Measurements from ENCODE around the gene GLRB. TPM values are rescaled to one million over a fixed set of nuclear protein-coding genes. Genes with fewer than 3 reads are reported as not detected.

GLRB gene
- total RNA-seq, 1 experiment from 2014 or later = 1.8 TPM

- no peak for ATAC-seq
- H3K9me3 ChIP-seq (ENCODE audit: control insufficient read depth, insufficient read depth, low read depth, low read length) = no peaks in the 10 kb centered on the region
- ChIA-PET CTCF (no interaction called here), POLR2A (no interaction called here)
- TF ChIP-seq REST (IDR thresholded peaks at IDR 0.05; ENCODE audit: insufficient read depth in 1 of 2, low read depth in 2 of 2, low read length in 1 of 2) (no peak), TCF7L2 (IDR thresholded peaks at IDR 0.05; ENCODE audit: low read depth, low read length) (no peak), CTCF (IDR thresholded peaks at IDR 0.05) (no peak), SIN3A (IDR thresholded peaks at IDR 0.05; ENCODE audit: borderline replicate concordance, insufficient read depth, low read depth, low read length) (no peak), POLR2AphosphoS5 (IDR thresholded peaks at IDR 0.05; ENCODE audit: low read depth, low read length) (no peak)
- intact Hi-C loops (cut with micrococcal nuclease; ENCODE audit: unreplicated experiment) = no loop called here
- H3K27me3 ChIP-seq (ENCODE audit: control insufficient read depth, insufficient read depth, low read length) = no peaks in the 10 kb centered on the region
- BruUV-seq (replicated peaks) = no TSS peak
- in situ Hi-C loops (cut with HindIII; ENCODE audit: low pct_unique_long_range_greater_than_20kb, low sequenced_read_pairs) = no loop called here
- H3K36me3 ChIP-seq (ENCODE audit: control insufficient read depth, insufficient read depth, low read length) = no peaks in the 10 kb centered on the region
- no peaks in the 10 kb centered on the region for H3K4me1 ChIP-seq (ENCODE audit: control insufficient read depth, insufficient read depth, low read length)
- DNase-seq (ENCODE audit: low read depth, low spot score) = no peak
- H3K4me3 ChIP-seq (ENCODE audit: low read depth in 2 of 2, low read length in 2 of 2) = no peak overlapping the region
- no peak overlapping the region for H3K27ac ChIP-seq (ENCODE audit: low read length)
These were observed 45.5 kb downstream of the GLRB start for GRCh38 chr4:157121401-157121800.

GRCh38 chr4:157127571-157127970 lies 51.6 kb downstream of the GLRB start:
- ChIA-PET CTCF (no interaction called here), POLR2A (no interaction called here)
- ATAC-seq (no peak), DNase-seq (ENCODE audit: low read depth, low spot score) (no peak)
- TF ChIP-seq SIN3A (IDR thresholded peaks at IDR 0.05; ENCODE audit: borderline replicate concordance, insufficient read depth, low read depth, low read length) (no peak), POLR2AphosphoS5 (IDR thresholded peaks at IDR 0.05; ENCODE audit: low read depth, low read length) (no peak), REST (IDR thresholded peaks at IDR 0.05; ENCODE audit: insufficient read depth in 1 of 2, low read depth in 2 of 2, low read length in 1 of 2) (no peak), TCF7L2 (IDR thresholded peaks at IDR 0.05; ENCODE audit: low read depth, low read length) (no peak), CTCF (IDR thresholded peaks at IDR 0.05) (no peak)
- in situ Hi-C loops (cut with HindIII; ENCODE audit: low pct_unique_long_range_greater_than_20kb, low sequenced_read_pairs) (no loop called here), intact Hi-C loops (cut with micrococcal nuclease; ENCODE audit: unreplicated experiment) (loop anchor here (5.0 kb wide), 1 partner anchor 655 kb away; no protein-coding TSS in a partner anchor)
- no peak overlapping the region for H3K4me3 ChIP-seq (ENCODE audit: low read depth in 2 of 2, low read length in 2 of 2)
- H3K36me3 ChIP-seq (ENCODE audit: control insufficient read depth, insufficient read depth, low read length) = no peaks in the 10 kb centered on the region
- no peak overlapping the region for H3K27ac ChIP-seq (ENCODE audit: low read length)
- no TSS peak for BruUV-seq (replicated peaks)
- H3K9me3 ChIP-seq (ENCODE audit: control insufficient read depth, insufficient read depth, low read depth, low read length) = no peaks in the 10 kb centered on the region
- H3K27me3 ChIP-seq (ENCODE audit: control insufficient read depth, insufficient read depth, low read length) = no peaks in the 10 kb centered on the region
- H3K4me1 ChIP-seq (ENCODE audit: control insufficient read depth, insufficient read depth, low read length) = no peaks in the 10 kb centered on the region
